ENCODE data around the gene SLC6A4. TPM values are rescaled to one million over a fixed set of nuclear protein-coding genes. Genes with fewer than 3 reads are reported as not detected.

The SLC6A4 gene
- not detected in 2 replicates for total RNA-seq

GRCh38 chr17:30235386-30236296 is at the start of gene SLC6A4:
Gene SLC6A4, minus strand, starts transcription at chr17:30235697. Its CDS starts 13,739 bp downstream, at chr17:30221958.

Other genes starting within 250 kb of the SLC6A4 start
- 2.3 and 3.7 TPM in 2 replicates for gene NSRP1, start 118.9 kb downstream of the SLC6A4 start, total RNA-seq
- gene BLMH, start 56.2 kb upstream of the SLC6A4 start, total RNA-seq = 10.7 and 20.4 TPM in 2 replicates
- not detected in 2 replicates for gene TMIGD1, start 98.4 kb upstream of the SLC6A4 start, total RNA-seq
- 51.4 and 52.5 TPM in 2 replicates for gene CPD, start 143.2 kb upstream of the SLC6A4 start, total RNA-seq
- 8.9 and 20.2 TPM in 2 replicates for gene GOSR1, start 241.7 kb upstream of the SLC6A4 start, total RNA-seq